WI38 (cell line): ENCODE data around the gene CAPN8.

ENCODE experiments used
- H3K4me3 ChIP-seq: 2 replicates; pipeline ENCODE4 v1.5.1; 2011; ENCODE audit warnings: low read depth, mild to moderate bottlenecking, control low read depth, low read length
- CTCF ChIP-seq: IDR thresholded peaks from 2 replicates; pipeline ENCODE4 v1.5.1; 2012; ENCODE audit warnings: low read depth, mild to moderate bottlenecking, control low read depth, low read length

Gene CAPN8

GRCh38 chr1:223515421-223515820, 150.1 kb downstream of the CAPN8 start:
- no peak for TF ChIP-seq CTCF
- no peak overlapping the region for H3K4me3 ChIP-seq

- no peak for TF ChIP-seq CTCF
Measured at GRCh38 chr1:223514644-223515043, 150.9 kb downstream of the CAPN8 start.

GRCh38 chr1:223513309-223513708, 152.2 kb downstream of the CAPN8 start:
- H3K4me3 ChIP-seq, result no peak overlapping the region

More at GRCh38 chr1:223514644-223515043, 150.9 kb downstream of the CAPN8 start:
- no peak overlapping the region for H3K4me3 ChIP-seq

GRCh38 chr1:223512057-223512456, 153.4 kb downstream of the CAPN8 start:
- H3K4me3 ChIP-seq, result no peak overlapping the region
- no peak for TF ChIP-seq CTCF

More at GRCh38 chr1:223513309-223513708, 152.2 kb downstream of the CAPN8 start:
- TF ChIP-seq CTCF, result no peak

- TF ChIP-seq CTCF, result no peak
- H3K4me3 ChIP-seq, result no peak overlapping the region
Measured at GRCh38 chr1:223508796-223509195, 156.7 kb downstream of the CAPN8 start.

GRCh38 chr1:223504741-223505140, 160.8 kb downstream of the CAPN8 start:
- no peak overlapping the region for H3K4me3 ChIP-seq
- TF ChIP-seq CTCF, result no peak

- H3K4me3 ChIP-seq, result no peak overlapping the region
- TF ChIP-seq CTCF, result no peak
Measured at GRCh38 chr1:223503348-223503747, 162.2 kb downstream of the CAPN8 start.
